Endothelial cell of umbilical vein (primary cell): ENCODE data around the gene PAX5. TPM values are rescaled to one million over a fixed set of nuclear protein-coding genes. Genes with fewer than 3 reads are reported as not detected.

ENCODE experiments used
- BruUV-seq: library from RNA; stranded (reverse); fragments of 400-500 nt; replicated peaks from 2 replicates; lab custom pipeline; 2021; lab: Mats Ljungman, UMichigan
- CTCF ChIA-PET: fragments of 300-600, 350-600 bp; sonication (Branson Sonifier 250); formaldehyde crosslinking; loops from one replicate; lab custom pipeline; 2021; ENCODE audit warnings: antibody characterized with exemption, inconsistent platforms; lab: Charles Lee
- POLR2A ChIA-PET: fragments of 300-600, 350-600 bp; sonication (Branson Sonifier 250); formaldehyde crosslinking; loops from one replicate; lab custom pipeline; 2021; ENCODE audit warnings: antibody characterized with exemption, inconsistent platforms; lab: Charles Lee
- DNase-seq: peaks from one replicate; pipeline ENCODE4 v3.0.0-alpha.2; 2011; ENCODE audit warnings: low read depth, low spot score
- FAIRE-seq: peaks from 2 replicates; lab custom pipeline; 2011; peaks lifted over from hg19 to GRCh38; lab: Jason Lieb, UNC
- H2AFZ ChIP-seq: 2 replicates; pipeline ENCODE4 v1.6.0; 2012; ENCODE audit warnings: low read depth, low read length, control low read depth, inconsistent platforms
- H3K27ac ChIP-seq: 2 replicates; pipeline ENCODE4 v1.5.1; 2011; ENCODE audit warnings: low read depth, mild to moderate bottlenecking, control low read depth, low read length, moderate library complexity; ENCODE audit not compliant: insufficient read depth
- H3K27me3 ChIP-seq, 2 experiments: 2 replicates each; pipeline versions ENCODE4 v1.6.0 to v1.6.1; 2011; ENCODE audit warnings: low read length in 2 of 2, mixed read lengths in 1 of 2; ENCODE audit not compliant: control insufficient read depth in 2 of 2, insufficient read depth in 2 of 2
- H3K36me3 ChIP-seq, 2 experiments: 2 replicates in 1 of 2; 3 replicates in 1 of 2; pipeline ENCODE4 v1.5.1; 2011; ENCODE audit warnings: low read length in 2 of 2, mild to moderate bottlenecking in 1 of 2, moderate library complexity in 1 of 2; ENCODE audit not compliant: control insufficient read depth in 2 of 2, insufficient read depth in 2 of 2; ENCODE audit errors: extremely low read depth in 1 of 2
- H3K4me1 ChIP-seq: 3 replicates; pipeline ENCODE4 v1.5.1; 2011; ENCODE audit warnings: mild to moderate bottlenecking, low read length; ENCODE audit not compliant: control insufficient read depth, insufficient read depth; ENCODE audit errors: extremely low read depth
- H3K4me2 ChIP-seq: 2 replicates; pipeline ENCODE4 v1.6.1; 2011; ENCODE audit warnings: low read length, control low read depth, mixed read lengths; ENCODE audit not compliant: insufficient read depth
- H3K4me3 ChIP-seq, 3 experiments: fragments of 200-600 bp in 1 of 3; sonication (generic), shearing (Covaris generic) in 1 of 3; replicated peaks in 1 of 3; 2 replicates each; pipeline ENCODE4 v1.5.1; 2011 to 2016; ENCODE audit warnings: control low read depth in 3 of 3, low read length in 3 of 3, mild to moderate bottlenecking in 2 of 3, inconsistent platforms in 1 of 3, low read depth in 1 of 3, moderate library complexity in 1 of 3; ENCODE audit not compliant: insufficient read depth in 1 of 3
- H3K79me2 ChIP-seq: 2 replicates; pipeline ENCODE4 v1.6.0; 2012; ENCODE audit warnings: low read length, inconsistent platforms; ENCODE audit not compliant: control insufficient read depth, insufficient read depth
- H3K9ac ChIP-seq: replicated peaks from 2 replicates; pipeline ENCODE3; 2011; ENCODE audit warnings: low read length, control low read depth; ENCODE audit not compliant: insufficient read depth; ENCODE audit errors: extremely low read depth
- H3K9me1 ChIP-seq: replicated peaks from 3 replicates; pipeline ENCODE4 v1.6.0; 2011; ENCODE audit warnings: mild to moderate bottlenecking, low read length; ENCODE audit not compliant: control insufficient read depth, insufficient read depth; ENCODE audit errors: extremely low read depth
- H3K9me3 ChIP-seq: replicated peaks from 2 replicates; pipeline ENCODE4 v1.5.1; 2012; ENCODE audit warnings: low read length, inconsistent platforms; ENCODE audit not compliant: control insufficient read depth, insufficient read depth
- H4K20me1 ChIP-seq: replicated peaks from 2 replicates; pipeline ENCODE3; 2011; ENCODE audit warnings: mild to moderate bottlenecking, low read length; ENCODE audit not compliant: control insufficient read depth, insufficient read depth; ENCODE audit errors: extremely low read depth
- EZH2 ChIP-seq: IDR thresholded peaks from 2 replicates; pipeline ENCODE4 v1.6.1; 2012; ENCODE audit warnings: borderline replicate concordance, low read depth, mild to moderate bottlenecking, moderate library complexity, low read length, inconsistent platforms; ENCODE audit not compliant: severe bottlenecking
- FOS ChIP-seq: IDR thresholded peaks from 2 replicates; pipeline ENCODE4 v1.6.1; 2011; ENCODE audit warnings: mild to moderate bottlenecking, low read length, moderate library complexity, borderline replicate concordance; ENCODE audit not compliant: insufficient read depth
- GATA2 ChIP-seq: IDR thresholded peaks from 2 replicates; pipeline ENCODE4 v1.7.0; 2011; ENCODE audit warnings: low read depth, mild to moderate bottlenecking, moderate library complexity, mixed read lengths, low read length; ENCODE audit not compliant: insufficient read length, insufficient read depth
- JUN ChIP-seq: IDR thresholded peaks from 2 replicates; pipeline ENCODE4 v1.6.1; 2011; ENCODE audit warnings: borderline replicate concordance, low read depth; ENCODE audit not compliant: insufficient read length, insufficient read depth
- MYC ChIP-seq: IDR thresholded peaks from one replicate; pipeline ENCODE4 v1.6.1; 2011; ENCODE audit warnings: mild to moderate bottlenecking, low read depth, low read length
- POLR2A ChIP-seq: IDR thresholded peaks from 2 replicates; pipeline ENCODE4 v1.6.1; 2012; ENCODE audit warnings: low read depth, mild to moderate bottlenecking, control low read depth, low read length
- POLR2AphosphoS5 ChIP-seq: IDR thresholded peaks from 2 replicates; pipeline ENCODE4 v1.6.1; 2012; ENCODE audit warnings: low read depth, mild to moderate bottlenecking, control low read depth, low read length, moderate library complexity; ENCODE audit not compliant: insufficient read depth
- dilution Hi-C: fragments of 300-500 bp; cut with MboI; formaldehyde crosslinking; loops from one replicate; pipeline ENCODE4 v1.15.0; 2019; ENCODE audit warnings: low sequenced_read_pairs; ENCODE audit not compliant: extremely low pct_ligation_motif_present
- intact Hi-C: fragments of 100-400 bp; cut with micrococcal nuclease; formaldehyde crosslinking; loops from one replicate; pipeline ENCODE4 v1.10.0; 2022
- polyA plus RNA-seq, 4 experiments: library from polyadenylated mRNA; depleted of rRNA in 3 of 4; stranded (reverse) in 3 of 4; unstranded in 1 of 4; fragments of >200 nt; gene quantifications; 2 replicates each; pipeline versions ENCODE4 v1.2.1 to v1.2.3, GENCODE V29; 2011 to 2012; ENCODE audit warnings: missing spikeins in 1 of 4
- total RNA-seq: library from RNA; stranded (reverse); gene quantifications from 2 replicates; pipeline ENCODE4 v1.2.3, GENCODE V29; 2021
- TF ChIP-seq, protein P1 (sequence below), 2 donors: IDR thresholded peaks; 1 replicate in 1 of 2; 2 replicates in 1 of 2; pipeline ENCODE4 v1.5.1; 2011; ENCODE audit warnings: low read length in 2 of 2, mild to moderate bottlenecking in 2 of 2, moderate library complexity in 2 of 2, control low read depth in 1 of 2, inconsistent platforms in 1 of 2, low read depth in 1 of 2; ENCODE audit not compliant: insufficient read depth in 1 of 2; ENCODE audit errors: extremely low read depth in 1 of 2
- TF ChIP-seq, protein P2 (sequence below): IDR thresholded peaks from 2 replicates; pipeline ENCODE4 v1.6.1; 2011; ENCODE audit not compliant: insufficient read depth, insufficient read length

Gene PAX5
- total and polyA plus RNA-seq, 2 donors (not counting 3 experiments of a cell fraction or from before 2014, with no cell fraction given): not detected

DNA sequence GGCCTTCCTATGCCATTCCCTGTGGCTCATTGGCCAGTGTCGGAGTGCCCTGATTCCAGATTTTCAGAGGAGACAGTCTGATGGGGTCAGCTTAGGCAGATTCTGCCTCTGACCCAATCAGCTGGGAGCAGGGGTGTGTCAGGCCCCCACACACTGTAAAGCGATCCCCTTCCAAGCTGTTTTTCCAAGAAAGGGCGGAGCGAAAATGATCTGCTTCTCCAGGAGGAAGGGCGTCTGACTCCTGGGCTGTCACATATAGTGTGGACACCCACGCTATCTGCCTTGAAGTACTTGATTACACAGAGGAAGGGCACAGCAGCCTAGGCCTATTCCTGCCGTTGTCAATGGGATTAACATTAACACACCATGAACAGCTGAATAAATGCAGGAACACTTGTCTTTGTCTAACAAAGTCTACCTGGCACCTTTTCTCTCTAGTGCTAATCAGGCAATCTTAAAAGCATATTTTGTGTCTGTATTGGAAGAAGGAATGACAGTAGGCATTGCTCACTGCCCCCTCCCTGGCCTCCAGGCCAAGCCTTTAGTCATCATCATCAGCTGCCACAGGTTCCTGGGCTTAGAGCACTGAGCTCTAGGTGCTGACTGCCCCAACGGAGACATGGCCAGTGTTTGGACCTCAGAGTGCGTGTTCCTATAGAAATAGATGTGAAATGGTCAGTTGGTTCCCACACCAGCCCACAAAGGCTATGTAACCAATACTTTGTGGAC lies 242.7 kb downstream of the PAX5 start:
- Histone ChIP-seq H3K4me3 (no peak overlapping the region), H3K9ac (no peak overlapping the region), H4K20me1 (no peaks in the 10 kb centered on the region), H3K27me3 (no peaks in the 10 kb centered on the region), H2AFZ (no peak overlapping the region), H3K36me3 (no peaks in the 10 kb centered on the region), H3K4me2 (no peak overlapping the region), H3K79me2 (no peaks in the 10 kb centered on the region), H3K4me1 (no peaks in the 10 kb centered on the region), H3K9me1 (no peaks in the 10 kb centered on the region), H3K27ac (no peak overlapping the region), H3K9me3 (no peaks in the 10 kb centered on the region)
- ChIA-PET POLR2A (no interaction called here), CTCF (interaction anchor here (0.8 to 1.1 kb wide), 2 partner anchors 15 to 62 kb away, joined by 3 read pairs; no protein-coding TSS in a partner anchor)
- DNase-seq (no peak), FAIRE-seq (no peak)
- TF ChIP-seq, protein P1, sequence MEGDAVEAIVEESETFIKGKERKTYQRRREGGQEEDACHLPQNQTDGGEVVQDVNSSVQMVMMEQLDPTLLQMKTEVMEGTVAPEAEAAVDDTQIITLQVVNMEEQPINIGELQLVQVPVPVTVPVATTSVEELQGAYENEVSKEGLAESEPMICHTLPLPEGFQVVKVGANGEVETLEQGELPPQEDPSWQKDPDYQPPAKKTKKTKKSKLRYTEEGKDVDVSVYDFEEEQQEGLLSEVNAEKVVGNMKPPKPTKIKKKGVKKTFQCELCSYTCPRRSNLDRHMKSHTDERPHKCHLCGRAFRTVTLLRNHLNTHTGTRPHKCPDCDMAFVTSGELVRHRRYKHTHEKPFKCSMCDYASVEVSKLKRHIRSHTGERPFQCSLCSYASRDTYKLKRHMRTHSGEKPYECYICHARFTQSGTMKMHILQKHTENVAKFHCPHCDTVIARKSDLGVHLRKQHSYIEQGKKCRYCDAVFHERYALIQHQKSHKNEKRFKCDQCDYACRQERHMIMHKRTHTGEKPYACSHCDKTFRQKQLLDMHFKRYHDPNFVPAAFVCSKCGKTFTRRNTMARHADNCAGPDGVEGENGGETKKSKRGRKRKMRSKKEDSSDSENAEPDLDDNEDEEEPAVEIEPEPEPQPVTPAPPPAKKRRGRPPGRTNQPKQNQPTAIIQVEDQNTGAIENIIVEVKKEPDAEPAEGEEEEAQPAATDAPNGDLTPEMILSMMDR (IDR thresholded peaks at IDR 0.05; ENCODE audit: extremely low read depth in 1 of 2, insufficient read depth in 1 of 2, low read depth in 1 of 2, low read length in 2 of 2): no peak
- no peak for TF ChIP-seq FOS
- TF ChIP-seq JUN: no peak
- TF ChIP-seq, protein P2, sequence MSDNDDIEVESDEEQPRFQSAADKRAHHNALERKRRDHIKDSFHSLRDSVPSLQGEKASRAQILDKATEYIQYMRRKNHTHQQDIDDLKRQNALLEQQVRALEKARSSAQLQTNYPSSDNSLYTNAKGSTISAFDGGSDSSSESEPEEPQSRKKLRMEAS: no peak
- TF ChIP-seq EZH2: no peak
- TF ChIP-seq GATA2: no peak
- TF ChIP-seq POLR2AphosphoS5: no peak
- TF ChIP-seq MYC: no peak
- TF ChIP-seq POLR2A: no peak
- dilution Hi-C loops: no loop called here
- intact Hi-C loops: no loop called here
- no TSS peak for BruUV-seq
